GM19240 (cell line): ENCODE measurements around the gene TMEM61.

Source experiments
- DNase-seq: peaks from one replicate; pipeline ENCODE4 v3.0.0; 2011; ENCODE audit warnings: low spot score; ENCODE audit not compliant: insufficient read length

The TMEM61 gene

DNA sequence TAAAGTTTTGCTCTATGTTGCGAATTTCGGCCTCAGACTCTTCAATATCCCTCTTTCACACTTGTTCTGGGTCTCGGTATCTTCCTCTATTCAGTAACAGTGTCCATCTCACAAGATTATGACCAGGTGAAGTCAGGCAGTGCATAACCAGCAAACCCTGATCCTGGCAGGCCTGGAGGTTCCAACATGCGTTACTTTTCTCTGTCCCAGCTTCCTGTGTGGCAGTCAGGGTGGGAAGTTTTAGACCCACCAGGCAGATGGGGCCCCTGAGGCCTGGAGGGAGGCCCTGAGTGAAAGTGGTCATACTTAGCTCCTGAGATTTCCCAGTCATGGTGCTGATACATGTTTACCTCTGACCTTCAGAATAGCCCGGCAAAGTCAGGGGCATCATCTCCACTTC lies 5.1 kb downstream of the TMEM61 start:
- no peak for DNase-seq

DNA sequence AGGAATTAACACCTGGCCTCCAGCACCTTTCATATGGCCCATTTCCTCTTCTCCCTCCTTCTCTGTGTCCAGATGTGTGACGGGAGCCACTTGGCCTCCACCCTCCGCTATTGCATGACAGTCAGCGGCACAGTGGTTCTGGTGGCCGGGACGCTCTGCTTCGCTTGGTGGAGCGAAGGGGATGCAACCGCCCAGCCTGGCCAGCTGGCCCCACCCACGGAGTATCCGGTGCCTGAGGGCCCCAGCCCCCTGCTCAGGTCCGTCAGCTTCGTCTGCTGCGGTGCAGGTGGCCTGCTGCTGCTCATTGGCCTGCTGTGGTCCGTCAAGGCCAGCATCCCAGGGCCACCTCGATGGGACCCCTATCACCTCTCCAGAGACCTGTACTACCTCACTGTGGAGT lies 5.6 kb downstream of the TMEM61 start:
- DNase-seq: no peak

DNA sequence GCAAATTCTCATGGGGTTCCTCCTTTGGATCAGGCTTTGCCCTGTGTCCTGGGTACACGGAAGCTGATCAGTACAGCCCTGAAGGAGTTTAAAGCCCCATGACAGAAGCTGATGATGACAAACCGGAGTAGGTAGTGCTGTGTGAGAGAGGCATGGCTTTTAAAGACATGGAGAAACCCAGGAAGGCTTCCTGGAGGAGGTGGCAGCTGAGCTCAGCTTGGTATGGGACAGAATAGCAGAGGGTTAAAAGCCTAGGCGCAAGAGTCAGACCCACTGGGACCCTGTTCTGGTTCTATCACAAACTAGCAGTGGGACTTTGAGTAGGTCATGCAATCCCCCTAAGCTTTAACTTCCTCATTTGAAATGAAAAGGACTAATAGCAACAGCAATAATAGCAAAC lies 6.1 kb downstream of the TMEM61 start:
- DNase-seq: no peak

DNA sequence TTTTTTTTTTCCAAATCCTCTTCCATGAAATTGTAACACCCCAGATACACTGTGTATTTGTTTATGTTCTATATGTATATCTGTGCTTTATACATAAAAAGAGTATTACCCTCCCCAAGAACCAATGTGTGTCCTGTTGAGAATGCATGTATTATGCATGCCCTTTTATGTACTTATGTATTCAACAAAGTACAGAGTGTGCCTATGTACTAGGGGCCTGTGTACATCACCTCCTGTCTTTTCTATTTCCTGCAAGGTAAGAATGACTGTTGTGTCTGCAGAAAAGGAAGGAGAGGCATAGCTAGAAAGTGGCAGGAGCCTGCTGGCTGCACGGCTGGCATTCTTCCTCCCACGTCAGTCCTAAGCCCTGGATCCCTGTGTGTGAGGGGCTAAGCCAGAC lies 7.0 kb downstream of the TMEM61 start:
- no peak for DNase-seq

DNA sequence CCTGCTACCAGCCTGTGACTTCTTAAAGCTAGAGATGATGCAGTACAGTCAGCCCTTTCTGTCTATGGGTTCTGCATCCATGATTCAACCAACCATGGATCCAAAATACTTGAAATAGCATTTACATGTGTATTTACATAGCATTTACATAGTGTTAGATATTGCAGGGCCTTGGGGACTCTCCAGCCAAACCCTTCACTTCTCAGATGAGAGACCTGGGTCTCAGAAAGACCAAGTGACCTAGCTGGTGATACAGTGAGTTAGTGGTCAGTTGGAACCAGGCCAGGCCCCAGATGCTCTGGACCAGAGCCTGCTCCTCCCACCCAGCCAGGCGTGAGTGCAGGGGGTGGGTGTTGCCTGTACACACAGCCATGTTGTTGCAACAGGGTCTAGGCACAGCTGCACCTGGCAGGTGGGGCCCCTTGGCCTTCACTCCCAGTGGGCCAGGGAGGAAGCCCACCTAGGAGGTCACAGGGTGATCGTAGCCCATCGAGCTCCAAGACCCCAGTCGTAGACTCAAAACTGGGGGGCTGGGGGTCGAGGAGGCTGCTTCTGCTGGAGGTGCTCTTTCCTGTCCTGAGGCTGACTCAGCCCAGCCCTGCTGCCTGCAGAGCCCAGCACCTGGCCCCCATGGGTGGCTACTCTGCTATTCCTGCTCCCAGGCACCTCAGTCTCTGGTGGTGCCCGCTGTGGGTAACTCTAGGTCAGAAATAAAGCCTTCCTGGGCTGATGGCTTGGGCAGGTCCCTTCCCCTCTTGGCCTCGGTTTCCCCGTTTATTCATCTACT lies 7.7 kb downstream of the TMEM61 start:
- DNase-seq: no peak

DNA sequence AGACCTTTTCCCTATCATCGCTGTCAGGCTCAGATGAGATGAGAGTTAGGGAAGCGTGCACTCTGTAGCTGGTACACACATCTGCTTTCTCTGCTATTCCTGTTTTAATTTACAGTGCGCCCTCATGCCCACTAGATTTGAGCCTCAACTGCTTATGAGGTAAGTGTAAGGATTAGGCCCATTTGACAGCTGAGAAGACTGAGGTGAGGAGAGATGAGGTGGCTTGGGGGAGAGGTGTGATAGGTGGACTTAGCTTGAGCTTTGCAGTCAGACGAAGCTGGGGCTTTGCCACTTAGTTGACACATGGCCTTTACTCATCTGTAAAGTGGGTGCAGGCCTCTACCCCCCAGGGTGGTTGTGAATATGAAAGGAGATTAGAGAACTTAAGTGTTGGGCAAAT lies 8.5 kb downstream of the TMEM61 start:
- DNase-seq: no peak

DNA sequence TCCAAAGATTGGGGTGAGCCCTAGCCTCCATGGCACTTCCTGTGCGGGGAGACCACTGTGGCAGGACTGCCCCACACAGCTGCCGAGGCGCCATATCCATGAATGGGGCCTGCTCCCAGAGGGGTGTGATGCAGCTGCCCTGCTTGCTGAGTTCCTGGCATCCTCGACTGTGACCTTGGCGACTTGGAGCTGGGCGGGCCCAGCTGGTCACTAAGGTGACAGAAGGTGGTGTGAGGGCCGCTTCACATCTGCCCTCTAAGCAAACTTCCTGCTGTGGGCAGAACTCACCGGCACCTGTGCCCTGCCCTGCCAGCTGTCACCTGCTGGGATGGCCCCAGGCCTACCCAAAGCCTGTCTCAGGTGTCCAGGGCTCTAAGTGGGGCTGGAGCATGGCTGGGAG lies 9.0 kb downstream of the TMEM61 start:
- no peak for DNase-seq

DNA sequence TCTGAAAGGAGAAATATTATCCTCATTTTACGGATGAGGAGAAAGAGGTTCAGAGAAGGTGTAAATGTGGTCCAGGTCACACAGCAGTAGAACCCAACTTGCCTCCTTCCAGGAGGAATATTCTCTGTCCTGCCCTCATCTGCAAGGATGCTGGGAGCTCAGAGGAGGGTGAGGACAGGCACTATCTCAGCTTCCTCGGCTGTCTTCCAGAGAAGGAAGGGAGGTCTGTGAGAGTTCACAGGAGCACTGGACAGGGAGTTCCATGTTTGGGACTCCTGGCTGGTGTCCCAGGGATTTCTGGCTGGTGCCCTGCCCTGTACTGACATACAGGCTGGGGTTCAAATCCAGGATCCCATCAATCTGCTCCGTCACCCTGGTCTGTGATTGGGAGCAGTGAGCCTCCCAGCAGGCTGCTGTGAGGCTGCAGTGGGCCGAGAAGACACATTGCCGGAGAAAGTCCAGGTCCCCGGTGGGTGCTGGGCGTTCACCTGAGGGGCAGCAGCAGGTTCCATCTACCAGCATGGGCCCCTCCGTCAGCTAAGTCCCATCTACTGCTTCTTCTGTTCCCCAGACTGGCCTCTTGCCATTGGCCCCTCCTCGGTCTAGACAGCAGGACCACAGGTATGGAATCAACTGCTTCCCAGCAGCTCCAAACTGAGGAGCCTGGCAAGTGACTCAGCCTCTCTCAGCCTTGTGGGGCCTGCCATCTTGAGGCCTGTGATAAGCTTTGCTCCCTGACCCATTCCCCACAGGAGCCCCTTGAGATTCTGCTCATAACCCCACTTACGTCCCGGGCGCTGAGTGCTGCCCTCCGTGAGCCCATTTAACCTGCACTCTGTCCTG lies 9.8 kb downstream of the TMEM61 start:
- DNase-seq: no peak

DNA sequence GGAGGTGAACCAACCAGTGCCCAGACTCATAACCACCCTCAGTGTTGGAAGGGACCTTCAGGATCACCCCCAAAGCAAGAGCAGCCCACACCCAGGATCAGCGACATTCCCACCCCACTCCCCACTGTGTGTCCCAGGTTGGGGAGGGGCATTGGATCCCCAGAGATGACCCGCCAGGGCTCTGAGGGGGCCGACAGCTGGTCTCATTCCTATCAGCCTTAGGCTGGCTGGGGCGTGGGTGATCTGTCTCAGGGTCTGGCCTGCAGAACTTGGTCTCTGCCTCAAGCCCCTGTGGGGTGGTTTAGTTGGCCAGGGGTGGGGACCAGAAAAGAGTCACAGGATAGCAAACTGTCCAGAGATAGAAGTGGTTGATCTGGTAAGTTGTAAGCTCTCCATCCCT lies 10.5 kb downstream of the TMEM61 start:
- DNase-seq: no peak

DNA sequence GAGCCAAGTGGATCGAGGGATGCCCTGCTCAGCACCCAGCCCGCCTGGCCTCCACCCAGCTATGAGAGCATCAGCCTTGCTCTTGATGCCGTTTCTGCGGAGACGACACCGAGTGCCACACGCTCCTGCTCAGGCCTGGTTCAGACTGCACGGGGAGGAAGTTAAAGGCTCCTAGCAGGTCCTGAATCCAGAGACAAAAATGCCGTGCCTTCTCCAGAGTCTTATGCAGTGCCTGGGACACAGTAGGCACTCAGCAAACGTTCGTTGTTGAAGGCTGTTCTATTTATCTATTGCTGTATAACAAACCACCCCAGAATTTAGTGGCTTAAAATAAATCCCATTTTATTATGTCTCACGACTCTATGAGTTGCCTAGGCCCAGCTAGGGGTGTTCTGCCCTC lies 11.5 kb downstream of the TMEM61 start:
- DNase-seq: no peak

DNA sequence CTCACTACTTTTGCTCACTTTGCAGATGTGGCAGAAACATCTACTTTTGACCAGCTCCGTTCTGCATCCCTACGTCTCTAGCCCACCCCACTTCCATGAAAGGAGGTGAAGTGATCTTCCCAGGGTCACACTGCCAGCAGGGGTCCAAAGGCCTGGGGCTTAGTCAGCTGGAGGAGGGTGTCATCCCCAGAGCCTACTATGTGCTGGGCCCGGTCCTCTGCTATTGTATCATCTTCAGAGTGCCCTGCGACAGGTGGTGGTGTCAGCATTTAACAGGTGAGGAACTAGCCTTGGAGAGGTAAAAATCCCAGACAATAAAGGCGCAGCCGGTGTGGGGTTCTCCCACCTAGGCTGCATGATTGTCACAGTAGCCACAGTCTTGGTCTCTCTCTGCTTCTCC lies 12.7 kb downstream of the TMEM61 start:
- DNase-seq: no peak

DNA sequence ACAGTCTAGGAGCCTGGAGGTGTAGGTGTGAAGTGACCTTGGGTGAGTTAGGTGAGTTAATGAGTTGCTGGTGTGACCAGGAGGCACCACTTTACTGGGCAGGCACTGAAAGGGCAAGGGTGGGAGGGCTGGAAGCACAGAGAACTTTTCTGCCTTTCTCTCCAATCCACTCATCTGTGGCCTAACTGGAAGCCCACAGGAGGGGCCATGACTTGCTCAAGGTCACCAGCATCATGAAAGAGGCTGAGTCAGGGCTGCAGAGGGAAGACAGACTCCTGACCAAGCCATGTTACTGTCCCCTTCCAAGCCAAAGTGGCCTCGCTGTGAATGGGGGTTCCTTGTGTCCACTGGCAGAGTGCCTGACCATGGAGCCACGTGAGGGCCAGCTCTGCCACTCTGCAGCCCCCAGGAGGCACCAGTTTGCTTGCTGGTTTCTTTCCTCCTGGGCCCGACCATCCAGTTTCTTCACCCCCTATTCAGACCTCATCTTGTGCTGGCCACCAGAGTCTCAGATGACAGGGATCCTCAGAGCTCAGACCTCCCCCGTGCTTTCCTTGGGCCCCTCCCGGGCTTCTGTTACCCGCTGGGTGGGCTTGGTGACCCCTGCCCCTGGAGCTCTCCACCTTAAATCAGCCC lies 14.0 kb downstream of the TMEM61 start:
- no peak for DNase-seq

DNA sequence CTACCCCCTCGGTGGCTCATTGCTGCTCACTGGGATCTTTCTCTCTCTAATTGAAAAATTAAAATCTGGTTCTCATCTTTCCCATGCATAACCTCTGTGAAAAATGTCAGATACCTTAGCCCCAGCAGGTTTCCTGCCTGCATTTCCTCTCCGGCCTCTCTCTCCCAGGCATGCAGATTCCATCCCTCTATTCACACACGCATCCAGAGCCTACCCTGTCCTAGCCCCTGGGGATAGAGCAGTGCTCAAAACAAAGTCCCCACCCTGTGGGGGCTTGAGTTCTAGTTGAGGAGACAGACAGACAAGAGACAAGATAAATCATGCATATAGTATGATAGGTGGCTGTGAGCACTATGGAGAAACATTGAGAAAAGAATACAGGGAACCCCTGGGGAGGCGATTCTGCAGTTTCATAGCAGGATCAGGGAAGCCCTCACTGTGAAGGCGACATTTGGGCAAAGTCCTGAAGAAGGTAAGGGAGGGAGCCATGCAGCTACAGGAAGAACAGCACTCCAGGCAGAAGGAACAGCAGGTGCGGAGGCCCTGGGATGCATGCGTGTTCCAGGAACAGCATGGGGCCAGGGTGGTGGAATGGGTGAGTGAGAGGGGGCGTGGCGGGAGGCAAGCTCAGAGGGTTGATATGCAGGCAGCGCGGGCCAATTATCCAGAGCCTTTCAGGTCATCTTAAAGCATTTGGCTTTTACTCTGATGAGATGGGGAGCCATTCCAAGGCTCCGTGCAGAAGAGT lies 14.8 kb downstream of the TMEM61 start:
- DNase-seq: no peak

DNA sequence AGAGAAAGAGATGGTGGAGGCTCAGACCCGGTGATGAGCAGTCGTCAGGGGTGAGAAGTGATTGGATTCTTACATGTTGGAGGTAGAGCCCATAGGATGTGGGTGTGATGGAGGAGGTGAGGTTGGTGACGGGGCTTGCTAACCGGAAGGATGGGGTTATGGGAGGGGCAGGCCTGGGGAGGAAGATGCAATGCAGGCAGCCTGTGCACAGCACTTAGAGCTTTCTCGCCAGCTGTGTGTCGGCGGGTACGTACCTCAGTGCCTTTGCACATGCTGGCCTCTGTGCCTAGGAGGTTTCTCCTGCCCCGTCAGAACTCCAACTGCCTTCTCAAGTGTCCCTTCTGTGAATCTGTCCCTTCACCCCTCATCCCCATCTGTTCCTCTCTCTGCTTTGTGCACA lies 15.4 kb downstream of the TMEM61 start:
- DNase-seq: no peak

DNA sequence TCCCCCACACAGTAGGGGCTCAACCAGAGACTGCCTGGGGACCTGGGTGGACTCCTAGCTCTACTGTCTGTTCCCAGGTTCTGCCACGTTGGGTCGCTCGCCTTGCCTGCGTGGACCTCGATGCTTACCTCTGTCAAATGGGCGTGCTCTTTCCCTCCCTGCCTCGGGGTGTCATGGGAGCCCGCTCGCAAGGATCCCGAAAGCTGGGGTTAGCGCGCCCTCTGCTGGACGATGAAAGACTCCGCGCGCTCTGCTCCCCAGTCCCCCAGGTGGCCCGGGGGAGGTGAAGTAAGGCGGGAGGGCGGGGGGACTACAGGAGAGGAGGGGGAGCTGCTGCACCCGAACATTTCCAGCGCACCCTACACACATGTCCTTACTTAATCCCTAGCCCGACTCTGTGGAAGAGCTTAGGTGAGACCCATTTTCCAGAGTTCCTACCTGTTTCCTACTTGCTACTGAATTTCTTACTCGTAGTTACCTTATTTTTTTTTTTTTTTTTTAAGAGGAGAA lies 16.0 kb downstream of the TMEM61 start:
- peak; percentile 98 for DNase-seq

DNA sequence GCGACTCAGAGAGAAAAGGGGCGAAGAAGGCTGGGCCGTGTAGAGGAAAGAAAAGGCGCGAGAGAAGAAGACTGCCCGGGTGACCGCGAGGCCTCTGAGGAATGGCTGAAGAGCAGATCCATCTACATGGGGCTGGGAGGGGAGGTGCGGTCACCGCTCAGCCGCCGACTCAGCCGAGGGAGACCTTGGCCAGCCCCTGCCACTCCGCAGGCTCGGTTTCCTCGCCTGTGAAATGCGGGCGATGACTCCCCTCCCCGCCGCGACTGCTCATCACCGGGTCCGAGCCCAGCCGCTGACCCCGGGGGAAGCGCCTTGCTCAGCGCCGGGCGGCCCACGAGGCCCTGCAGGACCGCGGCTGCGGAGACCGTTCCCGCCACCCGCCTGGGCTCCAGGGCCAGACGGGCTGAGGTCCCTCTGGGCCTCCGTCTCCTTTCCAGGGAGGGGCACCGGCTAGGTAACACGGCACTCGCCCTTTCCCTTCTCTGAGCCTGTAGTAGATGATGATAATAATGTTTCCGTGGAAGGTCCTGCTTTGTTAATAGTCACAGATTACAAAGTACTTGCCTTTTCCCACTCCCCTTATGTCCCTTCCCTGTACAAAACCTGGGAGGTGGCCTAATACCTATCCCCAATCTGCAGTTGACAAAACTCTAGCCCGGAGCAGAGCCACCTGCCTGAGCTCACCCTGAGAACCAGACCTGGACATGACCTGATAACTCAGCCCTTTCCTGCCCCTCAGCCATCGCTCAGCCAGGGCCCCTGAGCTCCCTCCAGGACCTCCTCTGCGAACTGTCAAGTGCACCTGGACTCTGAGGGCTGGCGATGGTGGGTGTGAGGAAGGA lies 16.7 kb downstream of the TMEM61 start:
- DNase-seq: no peak

DNA sequence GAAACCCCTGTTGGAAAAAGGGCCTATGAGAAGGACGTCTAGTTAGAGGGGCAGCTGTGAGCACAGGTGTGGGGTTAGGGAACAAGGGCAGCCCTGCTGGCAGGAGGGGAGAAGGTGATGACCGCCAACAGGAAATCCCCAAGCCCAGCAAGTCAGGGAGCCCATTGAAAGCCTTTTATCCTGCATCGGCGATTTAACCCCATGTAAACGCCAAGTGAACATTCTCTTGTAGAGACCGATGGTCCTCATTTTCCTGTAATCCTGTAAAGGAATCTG lies 17.2 kb downstream of the TMEM61 start:
- no peak for DNase-seq

DNA sequence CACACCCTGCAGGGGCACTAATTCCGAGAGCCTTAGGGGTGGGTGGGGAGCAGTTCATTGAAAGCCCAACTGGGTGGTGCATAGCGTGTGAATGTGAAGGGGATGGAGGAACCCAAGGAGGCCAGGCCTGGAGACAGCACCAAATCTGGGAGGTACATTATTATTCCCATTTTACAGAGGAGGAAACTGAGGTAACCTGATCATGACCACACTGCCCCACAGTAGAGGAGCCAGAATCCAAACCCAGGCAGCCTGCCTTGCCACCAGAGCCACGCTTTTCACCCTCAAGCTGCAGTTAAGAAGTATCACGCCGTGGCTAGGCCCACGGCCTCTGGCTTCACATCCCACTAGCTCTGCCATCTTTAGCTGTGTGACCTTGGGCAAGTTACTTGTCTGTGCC lies 17.7 kb downstream of the TMEM61 start:
- DNase-seq: no peak

DNA sequence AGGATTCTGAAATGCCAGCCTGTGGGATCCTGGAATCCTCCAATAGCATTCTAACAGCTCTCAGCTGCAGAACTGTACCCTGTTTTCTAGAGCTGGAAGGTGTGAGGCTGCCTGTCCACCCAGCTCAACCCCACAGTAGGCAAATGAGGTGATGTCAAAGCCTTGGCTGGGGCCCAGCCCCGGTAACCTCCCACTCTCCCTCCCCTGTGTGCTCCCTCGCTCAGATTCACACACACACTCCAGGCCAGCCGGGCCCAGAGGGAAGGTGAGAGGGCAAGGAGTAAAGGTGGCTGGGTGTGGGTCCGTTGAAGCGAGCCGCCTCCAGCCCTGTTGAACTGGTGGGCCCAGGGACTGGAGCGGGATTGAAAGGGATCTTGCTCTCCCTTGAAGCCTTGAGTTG lies 18.2 kb downstream of the TMEM61 start, which contains the start of gene BSND:
Gene BSND (plus strand): TSS at position 257 of the 400 bp plus-strand sequence. CDS start 254 bp downstream, outside the sequence.
- no peak for DNase-seq
